Astrocyte of the spinal cord (primary cell): Measurements from ENCODE around the gene RRBP1.

Experiments used
- DNase-seq: peaks from one replicate; pipeline ENCODE4 v3.0.0; 2011; ENCODE audit warnings: low read depth, low spot score
- H3K4me3 ChIP-seq: 2 replicates; pipeline ENCODE4 v1.5.1; 2011; ENCODE audit warnings: low read depth, mild to moderate bottlenecking, low read length, moderate library complexity
- CTCF ChIP-seq: IDR thresholded peaks from 2 replicates; pipeline ENCODE4 v1.5.1; 2012; ENCODE audit warnings: low read depth, mild to moderate bottlenecking, low read length, inconsistent platforms
- in situ Hi-C: cut with HindIII; loops from 2 replicates; pipeline ENCODE4 v1.10.0; 2017; ENCODE audit warnings: low sequenced_read_pairs

Gene RRBP1

GRCh38 chr20:17685168-17685567 lies 3.1 kb upstream of the RRBP1 start:
- TF ChIP-seq CTCF: no peak
- DNase-seq: no peak
- no peak overlapping the region for H3K4me3 ChIP-seq
- in situ Hi-C loops: no loop called here

GRCh38 chr20:17684077-17684888 lies 2.2 kb upstream of the RRBP1 start:
- in situ Hi-C loops: no loop called here
- no peak for DNase-seq
- H3K4me3 ChIP-seq: no peak overlapping the region
- no peak for TF ChIP-seq CTCF

- H3K4me3 ChIP-seq: no peak overlapping the region
- no peak for DNase-seq
- in situ Hi-C loops: no loop called here
- TF ChIP-seq CTCF: no peak
Observed at GRCh38 chr20:17683218-17684076, 1.4 kb upstream of the RRBP1 start.

- no peak for TF ChIP-seq CTCF
- H3K4me3 ChIP-seq: peak overlapping the region; percentile 49
- no peak for DNase-seq
- in situ Hi-C loops: no loop called here
Observed at GRCh38 chr20:17682889-17683198, 802 bp upstream of the RRBP1 start.

- in situ Hi-C loops: no loop called here
- peak overlapping the region; percentile 86 for H3K4me3 ChIP-seq
- DNase-seq: no peak
Observed at GRCh38 chr20:17681726-17682102, 328 bp downstream of the RRBP1 start.

More at GRCh38 chr20:17681726-17682102, 328 bp downstream of the RRBP1 start:
- no peak for TF ChIP-seq CTCF
